Tibial artery (tissue), 4 donors: Measurements from ENCODE around the gene BANP.
"Not testable (repeated sequence)": the region's sequence is repeated elsewhere in the genome, so short reads cannot be mapped to it uniquely, and the experiment has no call there.

Source experiments
- DNase-seq, 2 donors: peaks; one replicate each; pipeline ENCODE4 v3.0.0-alpha.2; 2019
- H3K27ac ChIP-seq, 2 donors: fragments of 200-600 bp; sonication (generic) in 1 of 2; 1 replicate in 1 of 2; 2 replicates in 1 of 2; pipeline ENCODE4 v1.5.1; 2018 to 2019; ENCODE audit warnings: mild to moderate bottlenecking in 1 of 2
- H3K27me3 ChIP-seq, 2 donors: fragments of 200-600 bp; sonication (generic) in 1 of 2; one replicate each; pipeline versions ENCODE4 v1.5.1 to v1.6.0; 2016 to 2019
- H3K36me3 ChIP-seq, 3 donors: fragments of 200-600 bp; sonication (generic) in 2 of 3; one replicate each; pipeline ENCODE4 v1.5.1; 2016 to 2019; ENCODE audit warnings: mild to moderate bottlenecking in 2 of 3
- H3K4me1 ChIP-seq, 4 donors: fragments of 200-600 bp; sonication (generic) in 2 of 4; 1 replicate in 3 of 4; 2 replicates in 1 of 4; pipeline ENCODE4 v1.5.1; 2016 to 2019
- H3K4me3 ChIP-seq, 2 donors: fragments of 200-600 bp; sonication (generic) in 1 of 2; 1 replicate in 1 of 2; 2 replicates in 1 of 2; pipeline ENCODE4 v1.5.1; 2018 to 2019; ENCODE audit warnings: mild to moderate bottlenecking in 2 of 2
- H3K9me3 ChIP-seq, 3 donors: fragments of 200-600 bp; sonication (generic) in 1 of 3; one replicate each; pipeline ENCODE4 v1.5.1; 2016 to 2019
- CTCF ChIP-seq, 2 experiments: fragments of 200-600 bp in 1 of 2; fragments of 450-650 bp in 1 of 2; IDR thresholded peaks; one replicate each; pipeline ENCODE4 v1.5.1; 2017 to 2019; ENCODE audit warnings: antibody characterized with exemption in 2 of 2, mild to moderate bottlenecking in 1 of 2, moderate library complexity in 1 of 2
- intact Hi-C: fragments of 100-400 bp; cut with DNase I; formaldehyde crosslinking; loops from one replicate; pipeline ENCODE4 v1.15.0; 2023; ENCODE audit warnings: low total_unique reads

BANP gene

GRCh38 chr16:87973717-87974116, 22.5 kb downstream of the BANP start:
- peaks cover 0 to 24% (median 0%) of the 10 kb centered on the region in 3 donors for H3K36me3 ChIP-seq
- intact Hi-C loops: no loop called here
- no peak for DNase-seq
- H3K4me1 ChIP-seq: peaks cover 0 to 10% (median 3%) of the 10 kb centered on the region in 4 donors
- peaks cover 10 to 14% (median 12%) of the 10 kb centered on the region in 3 donors for H3K9me3 ChIP-seq
- H3K27me3 ChIP-seq: no peaks in the 10 kb centered on the region
- no peak for TF ChIP-seq CTCF (IDR thresholded peaks at IDR 0.05)
- no peak overlapping the region for H3K27ac ChIP-seq
- no peak overlapping the region for H3K4me3 ChIP-seq

- DNase-seq: no peak
- Histone ChIP-seq H3K4me1 (peaks cover 0 to 8% (median 2%) of the 10 kb centered on the region in 4 donors), H3K9me3 (peaks cover 10 to 14% (median 12%) of the 10 kb centered on the region in 3 donors)
Observed at GRCh38 chr16:87974178-87974577, 22.9 kb downstream of the BANP start.

GRCh38 chr16:87976665-87977064, 25.4 kb downstream of the BANP start:
- intact Hi-C loops: no loop called here
- Histone ChIP-seq H3K9me3 (peaks cover 7 to 10% (median 7%) of the 10 kb centered on the region in 3 donors), H3K36me3 (peaks cover 0 to 33% (median 9%) of the 10 kb centered on the region in 3 donors), H3K4me3 (no peak overlapping the region), H3K27me3 (no peaks in the 10 kb centered on the region), H3K4me1 (peaks cover 0 to 8% (median 2%) of the 10 kb centered on the region in 4 donors), H3K27ac (peak overlapping the region; percentile 22 to 33)
- TF ChIP-seq CTCF (IDR thresholded peaks at IDR 0.05): no peak
- peak in 1 of 2 donors; percentile 3 for DNase-seq

More at GRCh38 chr16:87974178-87974577, 22.9 kb downstream of the BANP start:
- H3K27me3 ChIP-seq: no peaks in the 10 kb centered on the region
- H3K27ac ChIP-seq: no peak overlapping the region
- no peak overlapping the region for H3K4me3 ChIP-seq
- intact Hi-C loops: no loop called here
- TF ChIP-seq CTCF (IDR thresholded peaks at IDR 0.05): no peak
- H3K36me3 ChIP-seq: peaks cover 0 to 28% (median 0%) of the 10 kb centered on the region in 3 donors

GRCh38 chr16:87978127-87978526, 26.9 kb downstream of the BANP start:
- Histone ChIP-seq H3K27ac (no peak overlapping the region), H3K4me3 (no peak overlapping the region), H3K9me3 (no peaks in the 10 kb centered on the region), H3K27me3 (no peaks in the 10 kb centered on the region), H3K4me1 (peaks cover 0 to 8% (median 3%) of the 10 kb centered on the region in 4 donors), H3K36me3 (peaks cover 0 to 46% (median 18%) of the 10 kb centered on the region in 3 donors)
- DNase-seq: peak in 1 of 2 donors; percentile 5
- intact Hi-C loops: no loop called here
- TF ChIP-seq CTCF (IDR thresholded peaks at IDR 0.05): no peak

- Histone ChIP-seq H3K36me3 (peaks cover 0 to 47% (median 18%) of the 10 kb centered on the region in 3 donors), H3K27me3 (no peaks in the 10 kb centered on the region), H3K27ac (no peak overlapping the region), H3K4me3 (no peak overlapping the region), H3K9me3 (no peaks in the 10 kb centered on the region), H3K4me1 (peaks cover 0 to 8% (median 3%) of the 10 kb centered on the region in 4 donors)
- intact Hi-C loops: no loop called here
- TF ChIP-seq CTCF (IDR thresholded peaks at IDR 0.05): no peak
- DNase-seq: peak in 1 of 2 donors; percentile 48
Observed at GRCh38 chr16:87979352-87979751, 28.1 kb downstream of the BANP start.

GRCh38 chr16:87979911-87980630, 28.8 kb downstream of the BANP start:
- H3K27me3 ChIP-seq, intact Hi-C loops, H3K27ac ChIP-seq, H3K4me3 ChIP-seq, H3K4me1 ChIP-seq, H3K9me3 ChIP-seq: not testable (repeated sequence)
- peak in 1 of 2 donors; percentile 21 for DNase-seq
- peaks cover 7 to 47% (median 25%) of the 10 kb centered on the region in 3 donors for H3K36me3 ChIP-seq

- peaks cover 10 to 55% (median 32%) of the 10 kb centered on the region in 3 donors for H3K36me3 ChIP-seq
- H3K27ac ChIP-seq, H3K4me1 ChIP-seq, DNase-seq, H3K9me3 ChIP-seq, H3K27me3 ChIP-seq, H3K4me3 ChIP-seq, intact Hi-C loops: not testable (repeated sequence)
Observed at GRCh38 chr16:87981376-87981775, 30.1 kb downstream of the BANP start.
